AML-193 (cell line): ENCODE measurements around the gene GNB1.
A peak's percentile ranks its signal among the peaks of the same experiment; 100 is the strongest.
"Not testable (repeated sequence)": the region's sequence is repeated elsewhere in the genome, so short reads cannot be mapped to it uniquely, and the experiment has no call there.

Experiments
- DNase-seq, 2 experiments: peaks; one replicate each; lab custom pipeline; 2025; lab: John Stamatoyannopoulos, UW

Gene GNB1

GRCh38 chr1:1858382-1859086 is 32.4 kb downstream of the GNB1 start:
- peak in 1 of 2 experiments; percentile 1 for DNase-seq

- DNase-seq: no peak
Measured at GRCh38 chr1:1857096-1857703, 33.7 kb downstream of the GNB1 start.

GRCh38 chr1:1856161-1856560 is 34.7 kb downstream of the GNB1 start:
- DNase-seq: not testable (repeated sequence)

- no peak for DNase-seq
Measured at GRCh38 chr1:1853593-1854257, 37.2 kb downstream of the GNB1 start.

GRCh38 chr1:1852619-1853414 is 38.1 kb downstream of the GNB1 start:
- DNase-seq: no peak

- DNase-seq: no peak
Measured at GRCh38 chr1:1847890-1848289, 43.0 kb downstream of the GNB1 start.

GRCh38 chr1:1847061-1847850 is 43.6 kb downstream of the GNB1 start:
- DNase-seq: no peak

GRCh38 chr1:1846386-1846918 is 44.4 kb downstream of the GNB1 start:
- DNase-seq: no peak

- no peak for DNase-seq
Measured at GRCh38 chr1:1842360-1843146, 48.3 kb downstream of the GNB1 start.

- no peak for DNase-seq
Measured at GRCh38 chr1:1841575-1841995, 49.3 kb downstream of the GNB1 start.

- DNase-seq: no peak
Measured at GRCh38 chr1:1839311-1839965, 51.4 kb downstream of the GNB1 start.

GRCh38 chr1:1836119-1836518 is 54.8 kb downstream of the GNB1 start:
- no peak for DNase-seq

- DNase-seq: no peak
Measured at GRCh38 chr1:1835546-1835945, 55.3 kb downstream of the GNB1 start.

GRCh38 chr1:1833916-1834325 is 57.0 kb downstream of the GNB1 start:
- no peak for DNase-seq

GRCh38 chr1:1833456-1833855 is 57.4 kb downstream of the GNB1 start:
- no peak for DNase-seq

- no peak for DNase-seq
Measured at GRCh38 chr1:1832820-1833219, 58.1 kb downstream of the GNB1 start.

GRCh38 chr1:1832166-1832565 is 58.7 kb downstream of the GNB1 start:
- DNase-seq: no peak

GRCh38 chr1:1827089-1827848 is 63.6 kb downstream of the GNB1 start:
- DNase-seq: no peak
